ENCODE data around the gene PPIL1. TPM values are rescaled to one million over a fixed set of nuclear protein-coding genes. Genes with fewer than 3 reads are reported as not detected.

Gene PPIL1
- total RNA-seq, 2 donors from 2014 or later = 3.8 to 4.5 TPM

- no peak for ATAC-seq
- Mint-ChIP-seq H3K4me1 (peaks cover 4% of the 10 kb centered on the region), H3K4me3 (no peak overlapping the region), H3K27me3 (peaks cover 53% of the 10 kb centered on the region), H3K36me3 (ENCODE audit: low read depth) (peaks cover 5% of the 10 kb centered on the region), H3K27ac (no peak overlapping the region)
- no peaks in the 10 kb centered on the region for H3K9me3 ChIP-seq (ENCODE audit: control insufficient read depth, low read length, poor library complexity, severe bottlenecking)
- no peak for DNase-seq
Observed at GRCh38 chr6:36805096-36805797, 69.4 kb downstream of the PPIL1 start.

Other genes starting within 250 kb of the PPIL1 start
- 100 to 1,000 TPM; 180 to 255 TPM for gene CDKN1A, start 196.1 kb downstream of the PPIL1 start, total RNA-seq
- gene RAB44, start 177.0 kb downstream of the PPIL1 start, total RNA-seq = under 1 TPM; 0.21 to 0.77 TPM
- 10 to 100 TPM in 1 of 2 donors, 1 to 10 TPM in 1; 5.5 to 16.0 TPM for gene CPNE5, start 35.4 kb downstream of the PPIL1 start, total RNA-seq
- 10 to 100 TPM; 30.9 to 36.4 TPM for gene C6orf89, start 11.1 kb upstream of the PPIL1 start, total RNA-seq
- gene PI16, start 79.9 kb upstream of the PPIL1 start, total RNA-seq = 10 to 100 TPM; 14.5 to 28.5 TPM
- gene MTCH1, start 111.4 kb upstream of the PPIL1 start, total RNA-seq = 100 to 1,000 TPM; 194 to 202 TPM
- 10 to 100 TPM in 1 of 2 donors, 1 to 10 TPM in 1; 1.7 to 12.6 TPM for gene FGD2, start 130.9 kb upstream of the PPIL1 start, total RNA-seq

Measured in T-helper 17 cell (primary cell).